GM18867 (cell line): ENCODE results near the gene WIF1.

Experiments
- ATAC-seq: cut with Tn5 transposase; IDR thresholded peaks from one replicate; pipeline ENCODE4 v1.9.1; 2021; ENCODE audit warnings: mild to moderate bottlenecking, moderate library complexity; ENCODE audit not compliant: unreplicated experiment

WIF1 gene

DNA sequence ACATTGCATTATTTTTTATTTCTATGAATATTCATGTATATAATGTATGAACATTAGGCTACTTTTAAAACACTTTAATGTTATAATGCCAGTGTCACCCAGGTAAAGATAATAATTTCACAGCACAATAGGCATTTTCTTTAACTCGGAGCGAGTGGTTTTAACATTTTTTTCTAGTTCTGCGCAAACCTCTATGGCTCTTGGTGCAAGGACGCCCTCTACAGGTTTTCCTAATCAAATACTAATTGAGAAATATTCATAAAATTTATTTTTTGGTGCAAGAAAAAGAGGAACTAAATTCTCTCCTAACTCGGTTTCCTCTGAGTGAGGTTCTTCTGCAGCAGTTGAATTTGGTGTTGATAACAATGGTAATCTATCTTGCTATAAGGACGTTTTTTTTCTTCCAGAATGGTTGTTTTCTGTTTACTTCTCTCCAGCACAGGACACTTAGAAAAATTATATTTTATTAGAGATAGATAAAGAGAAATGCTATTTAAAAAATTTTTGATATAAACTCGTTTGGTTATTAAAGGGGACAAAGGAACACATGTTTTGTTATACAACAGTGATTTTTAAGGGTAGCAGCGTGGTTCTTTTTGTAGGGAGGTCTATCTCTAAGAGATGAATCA is 2.4 kb upstream of the WIF1 start:
- ATAC-seq: peak; percentile 42

DNA sequence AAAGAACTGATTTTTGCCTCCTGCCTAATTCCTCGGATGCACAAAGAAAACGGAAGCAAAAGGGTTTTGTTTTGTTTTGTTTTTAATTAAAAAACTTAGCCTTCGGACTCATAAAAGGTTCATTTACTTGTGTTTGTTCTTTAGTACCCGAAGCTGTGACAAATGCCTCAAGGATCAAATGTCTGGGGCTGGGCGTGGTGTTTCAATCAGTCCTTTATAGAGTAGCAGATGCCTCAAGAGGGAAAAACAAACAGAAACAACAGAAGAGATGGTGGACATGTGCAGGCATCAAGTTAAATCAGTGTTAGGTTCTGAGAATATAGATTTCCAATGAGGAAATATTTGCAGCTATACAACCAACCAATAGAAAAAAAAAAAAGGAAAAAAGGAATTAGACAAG is 1.6 kb upstream of the WIF1 start:
- no peak for ATAC-seq

DNA sequence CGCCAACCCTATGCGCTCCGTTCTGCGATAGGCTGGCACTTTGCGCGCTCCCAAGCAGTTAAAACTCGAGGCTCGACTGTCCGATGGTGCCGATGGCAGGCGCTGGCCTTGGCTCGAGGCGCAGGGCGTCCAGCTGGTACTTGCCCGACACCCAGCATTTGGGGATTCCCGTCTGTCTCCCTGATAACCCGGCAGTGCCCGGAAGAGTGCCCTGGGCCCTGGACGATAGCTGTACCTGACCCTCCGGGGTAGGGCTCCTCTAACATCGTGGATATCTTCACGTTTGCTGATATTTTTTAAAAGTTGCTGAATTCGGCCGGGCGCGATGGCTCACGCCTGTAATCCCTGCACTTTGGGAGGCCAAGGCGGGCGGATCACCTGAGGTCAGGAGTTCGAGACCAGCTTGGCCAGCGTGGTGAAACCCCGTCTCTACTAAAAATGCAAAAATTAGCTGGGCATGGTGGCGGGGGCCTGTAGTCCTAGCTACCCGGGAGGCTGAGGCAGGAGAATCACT is 908 bp upstream of the WIF1 start:
- ATAC-seq: no peak

DNA sequence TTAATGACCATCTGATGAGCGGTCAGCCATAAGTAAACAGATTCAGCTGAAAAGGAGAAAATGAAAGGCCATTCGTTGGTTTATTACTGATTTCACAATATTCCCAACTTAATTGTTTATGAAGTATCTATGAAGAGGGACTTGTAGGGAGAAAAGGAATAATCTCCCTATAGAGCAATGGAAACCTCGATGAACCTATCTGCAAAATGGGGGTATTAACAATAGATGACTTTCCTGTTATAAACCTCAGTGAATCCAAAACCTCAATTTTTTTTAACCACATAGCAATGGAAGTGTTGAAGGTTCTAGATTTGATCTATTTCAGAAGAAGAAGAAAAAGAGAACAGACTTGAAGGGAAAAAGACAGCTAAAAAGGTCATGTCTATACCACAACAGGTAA is 2.0 kb downstream of the WIF1 start:
- ATAC-seq: no peak

DNA sequence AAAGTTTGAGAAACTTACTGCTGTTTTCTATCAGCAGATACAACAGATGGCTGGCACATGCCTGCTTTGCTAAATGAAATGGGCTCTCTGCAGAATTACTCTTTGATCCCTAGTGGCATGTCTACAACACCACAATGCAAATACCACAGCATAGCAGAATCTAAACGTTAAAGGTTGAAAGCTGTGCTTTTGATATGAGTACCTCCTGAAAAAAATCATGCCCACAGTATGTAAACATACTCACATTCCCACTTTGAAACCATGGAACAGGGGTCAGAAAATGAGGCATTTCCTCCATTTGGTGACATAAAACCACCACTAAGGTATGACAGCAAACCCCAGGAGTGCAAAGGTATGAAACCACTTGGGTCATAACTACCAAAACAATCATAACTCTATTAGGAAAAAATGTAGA is 7.5 kb downstream of the WIF1 start:
- ATAC-seq: no peak

DNA sequence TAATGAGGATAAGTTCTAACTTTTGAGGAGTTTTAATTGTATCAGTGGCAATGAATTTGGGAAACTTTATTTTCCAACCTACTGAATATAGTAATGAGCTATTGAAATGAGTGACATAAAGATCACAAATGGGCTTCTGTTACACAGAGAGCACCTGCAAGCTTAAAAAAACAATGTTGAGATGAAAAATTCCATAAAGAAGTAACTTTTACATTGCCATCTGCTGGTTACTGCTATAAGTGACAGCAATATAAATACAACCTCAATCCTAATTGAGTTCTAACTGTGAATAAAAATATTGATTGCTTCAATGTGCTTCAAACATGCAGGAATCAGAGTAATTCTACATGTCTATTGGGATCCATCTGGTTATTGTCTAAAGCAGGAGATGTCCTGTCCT is 14.2 kb downstream of the WIF1 start:
- ATAC-seq: no peak

DNA sequence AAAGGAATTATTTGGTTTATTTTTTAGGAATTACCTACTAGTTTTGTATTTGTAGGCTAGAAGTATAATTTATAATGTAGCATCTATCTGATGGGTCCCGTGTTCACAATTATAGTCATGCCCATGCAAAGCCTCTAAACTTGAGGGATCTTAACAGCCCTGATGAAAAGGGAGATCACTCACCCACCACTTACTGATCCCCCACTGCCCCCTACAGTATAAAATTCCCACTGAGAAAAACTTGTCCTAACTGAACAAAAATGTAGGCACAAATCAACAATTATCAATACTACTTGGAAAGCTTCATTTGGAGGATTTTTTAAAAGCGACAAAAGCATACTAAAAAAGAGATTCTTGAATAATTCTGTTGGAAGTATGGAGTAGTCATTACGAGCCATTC is 21.0 kb downstream of the WIF1 start:
- no peak for ATAC-seq

DNA sequence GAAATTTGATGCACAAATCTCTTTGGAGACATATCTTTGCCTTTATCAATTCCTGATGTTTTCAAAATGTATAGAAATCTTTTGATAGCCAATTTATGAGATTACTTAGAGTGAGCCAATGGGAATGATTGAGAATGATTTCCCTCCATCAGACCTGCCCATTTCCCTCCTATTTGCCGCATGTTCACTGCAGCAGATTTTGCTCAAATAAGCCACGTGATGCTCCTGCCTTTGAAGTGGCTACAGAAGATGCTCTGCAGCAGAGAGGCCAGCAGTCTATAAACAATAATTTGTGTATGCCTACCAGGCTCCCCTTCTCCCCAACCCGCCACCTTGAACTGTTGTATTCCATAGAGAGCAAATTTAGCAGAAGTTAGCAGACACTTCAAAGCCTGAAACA is 21.9 kb downstream of the WIF1 start:
- ATAC-seq: no peak

DNA sequence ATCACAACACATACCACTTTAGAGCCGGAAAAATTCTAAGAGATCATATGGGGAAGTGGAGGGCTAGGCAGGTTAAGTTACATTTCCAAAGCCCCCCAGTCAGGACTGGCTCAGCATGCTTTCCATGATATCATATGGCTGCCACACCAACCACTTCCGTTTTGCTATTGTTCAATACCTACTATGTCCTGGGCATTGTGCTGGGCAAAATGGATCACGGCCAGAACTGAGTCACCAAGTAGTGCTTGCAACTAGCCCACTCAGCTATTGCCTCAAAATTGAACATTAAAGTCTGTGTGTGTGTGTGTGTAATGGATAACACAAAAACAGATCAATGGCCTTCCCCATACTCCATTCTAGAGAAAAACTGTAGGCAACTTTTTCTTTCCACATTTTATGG is 22.7 kb downstream of the WIF1 start:
- no peak for ATAC-seq

DNA sequence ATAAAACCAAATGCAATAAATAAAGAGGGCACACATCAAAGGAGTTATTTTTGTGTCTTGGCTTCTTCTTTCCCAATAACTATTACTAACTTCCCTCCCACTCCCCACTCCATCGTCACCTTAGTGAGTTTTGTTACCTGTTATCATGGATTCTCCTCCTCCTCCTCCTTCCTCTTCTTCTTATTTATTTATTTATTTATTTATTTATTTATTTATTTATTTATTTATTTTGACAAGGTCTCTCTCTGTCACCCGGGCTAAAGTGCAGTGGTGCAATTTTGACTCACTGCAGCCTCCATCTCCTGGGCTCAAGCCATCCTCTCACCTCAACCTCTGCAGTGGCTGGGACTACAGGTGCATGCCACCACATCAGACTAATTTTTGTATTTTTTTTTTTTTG is 26.4 kb downstream of the WIF1 start:
- ATAC-seq: no peak

DNA sequence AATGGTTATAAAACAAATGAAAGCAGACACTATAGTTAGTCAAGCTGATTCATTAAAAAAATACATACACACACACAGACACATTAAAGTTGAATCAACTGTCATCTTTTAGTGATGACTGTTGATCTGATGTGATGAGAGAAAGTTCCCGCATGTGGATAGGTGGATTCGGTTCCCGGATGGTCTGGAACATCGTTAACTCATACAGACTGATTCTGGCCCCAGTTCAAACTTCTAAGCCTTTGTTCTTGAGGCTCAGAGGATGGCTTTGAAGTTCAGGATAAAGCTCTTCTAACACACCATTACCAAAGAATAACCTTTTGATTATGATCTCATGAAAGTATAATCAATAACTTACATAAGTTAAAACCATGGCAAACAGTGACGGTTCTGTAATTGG is 27.5 kb downstream of the WIF1 start:
- ATAC-seq: no peak

DNA sequence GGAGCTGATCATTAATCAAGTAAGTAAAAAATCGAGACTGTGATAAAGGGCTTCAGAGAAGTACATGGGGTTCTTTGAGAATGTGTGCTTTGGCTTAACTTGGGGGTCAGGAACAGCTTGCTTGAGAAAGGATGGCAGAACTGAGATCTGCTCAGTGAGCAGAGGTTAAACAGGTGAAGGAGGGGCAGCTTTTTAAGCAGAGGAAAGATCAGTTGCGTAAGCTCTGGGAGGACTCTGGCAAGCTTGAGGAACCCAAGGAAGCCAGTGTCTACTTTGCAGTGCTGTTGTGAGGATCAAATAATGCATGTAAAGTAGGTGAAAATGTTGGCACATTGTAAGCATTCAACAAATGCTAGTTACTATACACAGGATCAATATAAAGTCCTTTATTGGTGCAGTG is 30.6 kb downstream of the WIF1 start:
- ATAC-seq: no peak

DNA sequence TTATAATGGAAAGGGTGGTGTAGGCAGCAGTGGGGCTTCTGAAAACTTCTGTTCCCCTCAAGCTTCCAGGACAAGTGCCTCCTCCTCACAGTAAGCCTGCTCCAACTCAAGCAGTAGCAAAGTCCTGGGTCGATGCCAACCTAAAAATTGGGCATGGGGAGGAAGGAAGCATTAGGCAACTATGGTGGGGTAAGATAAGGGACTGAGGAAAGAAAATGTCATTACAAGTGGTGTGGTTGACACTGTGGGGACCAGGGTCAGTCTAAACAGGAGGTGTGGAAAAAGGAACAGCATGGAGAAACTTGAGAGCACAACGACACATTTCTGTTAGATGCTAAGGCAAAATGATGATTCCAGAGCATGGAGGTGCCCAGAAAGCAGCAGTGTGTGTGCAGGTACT is 34.9 kb downstream of the WIF1 start:
- ATAC-seq: no peak

DNA sequence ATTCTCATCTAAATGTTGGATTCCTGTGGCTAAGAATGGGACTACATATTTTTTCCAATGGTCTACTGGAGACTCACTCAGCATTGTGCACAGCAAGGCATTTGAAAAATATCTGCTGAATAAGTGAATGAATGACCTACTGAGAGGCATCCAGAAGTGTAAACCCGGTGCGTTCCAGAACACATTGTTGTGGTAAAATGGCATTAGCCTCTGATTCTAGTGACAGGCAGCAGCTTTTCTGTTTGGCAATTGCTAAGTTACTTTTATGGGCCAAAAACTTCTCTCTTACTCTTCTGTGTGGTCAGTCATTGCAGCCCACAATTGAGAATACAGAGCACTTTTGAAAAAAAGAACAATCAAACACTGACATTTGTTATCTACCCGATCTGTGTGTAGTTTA is 36.5 kb downstream of the WIF1 start:
- no peak for ATAC-seq

DNA sequence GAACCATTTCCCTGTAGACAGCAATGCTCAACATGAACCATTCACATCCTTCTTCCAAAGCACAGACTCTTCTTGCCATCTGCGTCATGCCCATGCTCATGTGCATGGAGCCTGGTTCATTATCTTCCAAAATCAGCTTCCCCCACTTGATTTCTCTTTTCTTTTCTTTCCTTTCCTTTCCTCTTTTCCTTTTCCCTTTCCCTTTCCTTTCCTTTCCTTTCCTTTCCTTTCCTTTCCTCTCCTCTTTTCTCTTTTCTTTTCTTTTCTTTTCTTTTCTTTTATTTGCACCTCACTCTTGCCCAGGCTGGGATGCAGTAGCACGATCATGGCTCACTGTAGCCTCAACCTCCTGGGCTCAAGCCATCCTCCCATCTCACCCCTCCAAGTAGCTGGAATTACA is 37.5 kb downstream of the WIF1 start:
- ATAC-seq: no peak

DNA sequence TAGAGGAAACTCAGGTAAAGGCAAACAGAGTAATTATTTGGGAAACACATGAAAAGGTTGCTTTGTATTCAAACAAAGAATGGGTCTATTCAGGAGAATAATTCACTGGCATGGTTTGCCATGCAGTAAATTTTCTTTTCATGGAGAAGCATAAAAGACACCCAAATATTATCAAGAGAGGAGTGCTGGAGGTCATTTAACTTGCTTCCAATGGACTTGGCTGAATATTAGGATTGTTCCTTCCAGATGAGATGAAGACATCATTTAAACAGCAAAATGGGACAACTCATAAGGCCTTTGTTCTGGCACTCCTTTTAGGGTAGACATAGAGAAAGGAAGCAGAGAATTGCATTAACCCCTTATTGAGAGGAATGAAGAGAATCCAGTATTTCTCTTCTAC is 38.7 kb downstream of the WIF1 start:
- ATAC-seq: no peak

DNA sequence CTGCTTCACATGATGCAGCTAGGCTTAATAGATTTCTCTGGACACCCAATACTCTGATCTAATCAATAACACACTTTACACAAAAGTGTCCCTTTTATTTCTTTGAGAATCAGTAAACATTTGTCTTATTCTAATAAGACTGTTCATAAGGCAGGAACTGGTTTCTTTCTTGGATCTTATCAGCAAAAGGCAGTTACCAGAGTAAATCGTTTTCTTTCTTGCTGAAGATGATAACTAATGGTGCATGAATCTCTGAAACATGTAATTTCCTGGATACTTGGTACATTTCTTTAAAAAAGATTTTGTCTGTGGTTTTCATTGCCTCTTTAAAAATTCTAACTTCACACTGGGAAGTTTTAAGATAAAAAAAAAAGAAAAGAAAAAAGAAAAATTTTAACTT is 39.6 kb downstream of the WIF1 start:
- ATAC-seq: no peak

DNA sequence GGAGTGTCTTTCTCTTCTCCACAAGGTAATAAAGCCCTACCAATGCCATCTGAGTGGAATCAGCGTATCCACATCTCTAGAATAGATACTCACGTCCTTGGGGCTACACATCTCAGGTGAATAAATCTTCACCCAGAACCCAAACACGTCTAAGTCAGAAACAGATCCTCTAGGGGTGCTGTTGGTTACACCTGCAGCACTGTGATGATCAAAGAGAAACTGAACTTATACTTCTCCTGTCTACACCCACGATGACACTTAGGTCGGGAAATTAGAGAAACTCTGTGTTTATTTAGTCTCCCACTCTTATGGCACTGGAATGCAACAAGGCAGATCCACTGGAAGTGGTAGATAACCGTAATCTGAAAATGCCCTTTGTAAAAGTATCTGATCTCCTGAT is 46.2 kb downstream of the WIF1 start:
- ATAC-seq: peak; percentile 88

DNA sequence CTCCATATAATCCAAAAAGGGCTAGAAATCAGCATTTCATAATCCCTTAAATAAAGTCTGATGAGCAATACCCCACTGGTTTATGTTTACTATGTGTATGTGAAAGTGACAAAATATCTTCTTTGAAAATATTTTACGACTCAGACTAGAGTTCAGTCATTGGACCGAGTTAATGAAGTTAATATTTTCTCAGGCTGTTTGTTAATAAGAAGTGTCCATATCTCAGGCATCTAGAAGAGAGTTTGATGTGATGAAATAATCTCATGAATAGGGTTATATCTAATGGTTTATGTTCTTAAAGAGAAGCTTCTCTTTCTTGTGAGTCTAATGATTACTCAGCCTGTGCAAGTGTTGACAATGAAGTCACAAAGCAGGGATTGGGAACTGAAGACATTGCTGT is 51.8 kb downstream of the WIF1 start:
- no peak for ATAC-seq

DNA sequence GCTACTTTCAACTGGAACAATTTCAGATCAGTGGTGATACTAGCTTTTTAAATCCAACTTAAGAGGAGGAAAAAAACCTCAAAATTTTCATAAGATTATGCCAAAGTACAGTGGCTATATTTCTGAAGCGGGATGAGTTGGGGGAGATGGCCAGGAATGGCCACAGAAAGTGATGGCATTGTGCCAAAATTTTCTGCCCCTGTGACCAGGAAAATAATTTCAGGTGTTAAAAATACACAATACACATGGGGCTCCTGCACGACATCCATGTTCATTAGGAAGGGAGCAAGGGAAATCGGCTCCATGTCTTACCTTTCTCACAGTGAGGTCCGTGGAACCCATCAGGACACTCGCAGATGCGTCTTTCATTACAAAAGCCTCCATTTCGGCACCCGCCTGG is 53.7 kb downstream of the WIF1 start:
- no peak for ATAC-seq

DNA sequence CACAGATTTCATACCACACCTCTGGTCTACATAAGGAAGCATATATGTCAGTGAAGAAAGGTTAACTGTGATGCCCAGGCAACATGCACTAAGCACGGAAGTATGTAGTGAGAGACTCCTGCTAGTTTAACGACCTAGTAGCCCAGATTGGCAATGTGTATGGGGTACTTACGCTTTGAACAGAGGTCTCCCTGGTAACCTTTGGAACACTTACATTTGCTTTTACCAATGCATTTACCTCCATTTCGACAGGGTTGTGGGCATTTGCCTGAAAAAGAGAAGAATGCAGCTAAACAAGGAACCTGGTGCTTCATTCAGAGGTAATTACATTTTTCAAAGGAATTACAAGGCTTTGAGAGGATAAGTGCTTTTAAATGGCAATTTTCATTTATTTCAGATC is 65.2 kb downstream of the WIF1 start:
- no peak for ATAC-seq

DNA sequence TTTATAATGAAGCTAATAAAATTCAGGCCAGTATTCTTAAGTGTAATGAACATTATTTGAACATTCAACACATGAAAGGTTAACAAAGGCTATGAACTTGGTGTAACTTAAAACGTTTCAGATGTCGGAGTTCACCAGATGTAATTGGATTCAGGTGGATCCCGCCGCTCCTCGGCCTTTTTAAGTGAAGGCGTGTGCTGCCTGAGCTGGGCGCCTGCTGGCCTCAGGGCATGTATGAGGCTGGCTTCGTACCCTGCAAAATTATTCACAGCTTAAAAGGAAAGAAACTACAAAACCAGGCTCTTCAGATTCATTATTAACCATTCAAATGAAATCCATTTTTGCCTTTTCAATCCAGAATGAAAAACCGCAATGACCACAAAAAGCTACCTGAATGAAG is 69.9 kb downstream of the WIF1 start:
- no peak for ATAC-seq

DNA sequence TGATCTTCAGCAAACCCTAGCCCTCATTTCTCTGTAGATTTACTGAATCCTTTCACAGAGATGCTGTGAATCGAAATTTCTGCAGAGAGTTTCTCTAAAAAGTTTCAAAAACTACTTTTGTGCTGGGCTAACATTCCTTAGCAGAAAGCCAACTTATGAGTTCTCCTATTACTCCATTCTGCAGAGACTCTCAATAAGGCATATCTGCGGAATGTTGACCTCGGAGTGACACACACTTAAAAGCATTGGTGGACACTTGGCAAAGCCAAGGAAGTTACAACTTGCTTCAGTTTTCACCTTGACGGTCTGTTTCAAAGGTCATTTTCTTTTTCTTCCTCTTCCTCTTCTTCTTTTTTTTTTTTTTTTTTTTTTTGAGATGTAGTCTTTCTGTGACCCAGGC is 75.8 kb downstream of the WIF1 start:
- ATAC-seq: no peak
